Progenitor cell of endocrine pancreas (in vitro differentiated cells): ENCODE data around the gene ZBTB46. TPM values are rescaled to one million over a fixed set of nuclear protein-coding genes. Genes with fewer than 3 reads are reported as not detected.
A peak's percentile ranks its signal among the peaks of the same experiment; 100 is the strongest.
"Not testable (repeated sequence)": the region's sequence is repeated elsewhere in the genome, so short reads cannot be mapped to it uniquely, and the experiment has no call there.

ENCODE experiments used
- DNase-seq: peaks from one replicate; pipeline ENCODE4 v3.0.0; 2021; ENCODE audit warnings: low spot score; ENCODE audit not compliant: unreplicated experiment
- H3K27ac Mint-ChIP-seq: 2 replicates; pipeline ENCODE4 v1.8.0; 2021; ENCODE audit warnings: mild to moderate bottlenecking, moderate library complexity, mixed read lengths
- H3K27me3 Mint-ChIP-seq: 2 replicates; pipeline ENCODE4 v1.8.0; 2021; ENCODE audit warnings: mixed read lengths
- H3K36me3 Mint-ChIP-seq: 2 replicates; pipeline ENCODE4 v1.8.0; 2022; ENCODE audit warnings: mixed read lengths; ENCODE audit not compliant: insufficient read depth
- H3K4me1 Mint-ChIP-seq: 2 replicates; pipeline ENCODE4 v1.8.0; 2021; ENCODE audit warnings: low read depth, mixed read lengths
- H3K4me3 Mint-ChIP-seq: 2 replicates; pipeline ENCODE4 v1.8.0; 2021; ENCODE audit warnings: low read depth, mild to moderate bottlenecking, moderate library complexity, mixed read lengths
- H3K9me3 Mint-ChIP-seq: 2 replicates; pipeline ENCODE4 v1.8.0; 2021; ENCODE audit warnings: low read depth, mixed read lengths
- CTCF ChIP-seq: fragments of 200-600 bp; sonication (generic); IDR thresholded peaks from one replicate; pipeline ENCODE4 v1.5.0; 2021; ENCODE audit warnings: antibody characterized with exemption, mild to moderate bottlenecking; ENCODE audit not compliant: unreplicated experiment
- total RNA-seq: library from RNA; stranded (reverse); gene quantifications from 2 replicates; pipeline ENCODE4 v1.2.1, GENCODE V29; 2021

Gene ZBTB46
- total RNA-seq, 1 donor from 2014 or later, result 31.2 TPM

DNA sequence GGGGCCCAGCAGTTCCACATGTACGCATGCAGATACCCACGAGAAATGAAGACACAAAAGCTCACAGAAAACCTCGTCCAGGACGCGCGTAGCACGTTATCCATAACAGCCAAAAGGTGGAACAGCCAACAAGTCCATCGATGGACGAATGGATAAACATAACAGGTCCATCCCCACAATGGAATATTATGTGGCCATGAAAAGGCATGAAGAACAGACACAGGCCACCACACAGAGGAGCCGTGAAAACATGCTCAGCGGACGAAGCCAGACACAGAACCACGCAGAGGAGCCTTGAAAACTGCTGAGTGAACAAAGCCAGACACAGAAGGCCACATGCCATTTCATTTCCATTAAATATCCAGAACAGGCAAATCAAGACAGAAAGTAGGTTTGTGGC lies 53.5 kb downstream of the ZBTB46 start:
- H3K27me3 Mint-ChIP-seq, result no peaks in the 10 kb centered on the region
- peaks cover 8% of the 10 kb centered on the region for H3K36me3 Mint-ChIP-seq
- DNase-seq, result no peak
- no peaks in the 10 kb centered on the region for H3K9me3 Mint-ChIP-seq
- no peak for TF ChIP-seq CTCF
- H3K4me3 Mint-ChIP-seq, result no peak overlapping the region
- peaks cover 9% of the 10 kb centered on the region for H3K4me1 Mint-ChIP-seq
- H3K27ac Mint-ChIP-seq, result no peak overlapping the region

- H3K36me3 Mint-ChIP-seq, DNase-seq, H3K27me3 Mint-ChIP-seq, H3K4me1 Mint-ChIP-seq, H3K27ac Mint-ChIP-seq, H3K4me3 Mint-ChIP-seq, H3K9me3 Mint-ChIP-seq: not testable (repeated sequence)
Observed at GRCh38 chr20:63776875-63777274, 54.2 kb downstream of the ZBTB46 start.

DNA sequence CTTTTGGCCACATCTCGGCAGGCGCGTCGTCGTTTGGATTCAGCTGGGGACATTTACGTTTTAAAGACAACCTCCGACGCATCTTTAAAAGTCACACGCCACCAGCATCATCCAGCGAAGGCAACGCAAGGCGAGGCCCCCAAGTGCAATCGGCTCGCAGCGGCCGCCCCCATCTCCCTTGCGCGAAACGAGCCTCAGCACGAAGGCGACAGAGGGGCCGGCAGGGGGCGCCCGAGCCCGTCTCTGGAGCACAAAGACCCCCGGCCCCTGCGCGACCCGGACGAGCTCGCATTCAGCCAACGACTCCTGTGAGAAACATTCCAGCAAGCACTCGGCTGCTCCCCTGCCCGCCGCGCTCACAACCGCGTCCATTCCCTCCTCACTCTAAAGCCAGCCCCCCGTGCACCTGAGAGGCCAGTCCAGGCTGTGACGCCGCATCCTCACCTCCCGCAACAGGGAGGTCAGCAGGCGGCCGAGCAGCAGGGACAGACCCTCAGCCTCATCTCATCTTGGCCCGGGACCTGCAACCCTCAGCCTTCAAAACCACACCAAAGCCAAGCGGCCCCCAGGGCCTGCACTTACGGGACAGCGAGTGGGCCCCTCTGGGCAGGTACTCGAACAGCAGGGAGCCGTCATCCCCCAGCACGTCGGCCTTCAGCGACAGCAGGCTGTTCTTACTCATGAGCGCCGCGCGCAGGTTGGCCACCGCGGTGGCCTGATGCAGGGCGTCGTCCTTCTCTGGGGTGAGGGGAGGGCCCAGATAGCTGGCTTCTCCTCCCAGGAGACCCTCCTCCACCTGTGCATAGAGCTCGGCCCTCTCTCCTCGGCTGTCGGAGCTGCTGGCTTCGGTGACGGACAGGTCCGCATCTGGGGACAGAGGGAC lies 55.7 kb downstream of the ZBTB46 start:
- peak; percentile 90 for TF ChIP-seq CTCF
- H3K27me3 Mint-ChIP-seq, result no peaks in the 10 kb centered on the region
- H3K4me3 Mint-ChIP-seq, result peak overlapping the region; percentile 69
- H3K4me1 Mint-ChIP-seq, result peaks cover 9% of the 10 kb centered on the region
- H3K9me3 Mint-ChIP-seq, result no peaks in the 10 kb centered on the region
- H3K27ac Mint-ChIP-seq, result peak overlapping the region; percentile 97
- DNase-seq, result peak; percentile 89
- H3K36me3 Mint-ChIP-seq, result peaks cover 8% of the 10 kb centered on the region

DNA sequence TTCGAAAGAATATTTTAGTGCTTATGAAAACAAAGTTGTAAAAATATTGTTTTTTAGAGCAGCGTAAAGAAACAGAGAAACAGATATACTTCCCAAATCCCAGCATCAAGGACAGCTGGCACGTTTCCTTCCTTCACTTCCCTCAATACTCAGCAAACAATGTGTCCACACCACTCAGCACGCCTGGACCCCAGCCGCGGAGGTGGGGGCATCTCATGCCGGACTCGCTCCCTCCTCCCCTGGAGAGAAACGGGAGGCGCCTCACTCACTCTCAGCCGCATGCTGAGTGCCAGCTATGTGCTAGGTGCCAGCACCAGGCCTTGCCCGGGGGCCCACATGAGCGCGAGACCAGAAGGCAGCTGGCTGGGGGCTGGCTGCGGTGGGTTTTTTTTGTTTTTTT lies 56.8 kb downstream of the ZBTB46 start:
- Mint-ChIP-seq H3K27ac (no peak overlapping the region), H3K27me3 (no peaks in the 10 kb centered on the region), H3K36me3 (peaks cover 8% of the 10 kb centered on the region), H3K4me1 (peaks cover 9% of the 10 kb centered on the region), H3K4me3 (no peak overlapping the region), H3K9me3 (no peaks in the 10 kb centered on the region)
- no peak for DNase-seq
- no peak for TF ChIP-seq CTCF

- Mint-ChIP-seq H3K36me3 (peaks cover 8% of the 10 kb centered on the region), H3K27ac (no peak overlapping the region), H3K27me3 (no peaks in the 10 kb centered on the region), H3K4me3 (no peak overlapping the region), H3K9me3 (no peaks in the 10 kb centered on the region), H3K4me1 (peaks cover 9% of the 10 kb centered on the region)
- no peak for TF ChIP-seq CTCF
- DNase-seq, result no peak
Observed at GRCh38 chr20:63773571-63774241, 57.4 kb downstream of the ZBTB46 start.
